Suprapubic skin (tissue), 3 donors: Measurements from ENCODE around the gene CALCB.

Experiments
- CTCF ChIP-seq, 2 donors: fragments of 200-600 bp in 1 of 2; fragments of 450-650 bp in 1 of 2; sonication (generic) in 1 of 2; IDR thresholded peaks; one replicate each; pipeline ENCODE4 v1.5.1; 2016 to 2019; ENCODE audit warnings: antibody characterized with exemption in 2 of 2, mild to moderate bottlenecking in 1 of 2, moderate library complexity in 1 of 2
- POLR2AphosphoS5 ChIP-seq, 3 donors: sonication (generic); formaldehyde crosslinking; IDR thresholded peaks; one replicate each; pipeline ENCODE4 v1.6.1; 2017; ENCODE audit warnings: antibody characterized with exemption in 3 of 3

- TF ChIP-seq CTCF (IDR thresholded peaks at IDR 0.05) (no peak), POLR2AphosphoS5 (IDR thresholded peaks at IDR 0.05) (no peak)
Observed at GRCh38 chr11:15027011-15027410, 46.4 kb upstream of the CALCB start.
